Nephron progenitor cell (in vitro differentiated cells): ENCODE results near the gene PPP4C.

Experiments used
- DNase-seq: peaks from one replicate; pipeline ENCODE4 v3.0.0; 2021
- H3K27ac Mint-ChIP-seq: 2 replicates; pipeline ENCODE4 v1.8.0; 2021; ENCODE audit warnings: mild to moderate bottlenecking, moderate library complexity, mixed read lengths
- H3K27me3 Mint-ChIP-seq: 2 replicates; pipeline ENCODE4 v1.8.0; 2021; ENCODE audit warnings: mild to moderate bottlenecking, low read depth, mixed read lengths; ENCODE audit not compliant: poor library complexity
- H3K36me3 Mint-ChIP-seq: 2 replicates; pipeline ENCODE4 v1.8.0; 2021; ENCODE audit warnings: low read depth, mixed read lengths
- H3K4me1 Mint-ChIP-seq: 2 replicates; pipeline ENCODE4 v1.8.0; 2021; ENCODE audit warnings: mixed read lengths
- H3K4me3 Mint-ChIP-seq: 2 replicates; pipeline ENCODE4 v1.8.0; 2021; ENCODE audit warnings: mild to moderate bottlenecking, moderate library complexity, mixed read lengths
- H3K9me3 Mint-ChIP-seq: 2 replicates; pipeline ENCODE4 v1.8.0; 2021; ENCODE audit warnings: mild to moderate bottlenecking, moderate library complexity, mixed read lengths
- TF ChIP-seq, protein P1 (sequence below): fragments of 200-600 bp; sonication (generic); IDR thresholded peaks from 2 replicates; pipeline ENCODE4 v1.5.0; 2021; ENCODE audit warnings: antibody characterized with exemption

The PPP4C gene

DNA sequence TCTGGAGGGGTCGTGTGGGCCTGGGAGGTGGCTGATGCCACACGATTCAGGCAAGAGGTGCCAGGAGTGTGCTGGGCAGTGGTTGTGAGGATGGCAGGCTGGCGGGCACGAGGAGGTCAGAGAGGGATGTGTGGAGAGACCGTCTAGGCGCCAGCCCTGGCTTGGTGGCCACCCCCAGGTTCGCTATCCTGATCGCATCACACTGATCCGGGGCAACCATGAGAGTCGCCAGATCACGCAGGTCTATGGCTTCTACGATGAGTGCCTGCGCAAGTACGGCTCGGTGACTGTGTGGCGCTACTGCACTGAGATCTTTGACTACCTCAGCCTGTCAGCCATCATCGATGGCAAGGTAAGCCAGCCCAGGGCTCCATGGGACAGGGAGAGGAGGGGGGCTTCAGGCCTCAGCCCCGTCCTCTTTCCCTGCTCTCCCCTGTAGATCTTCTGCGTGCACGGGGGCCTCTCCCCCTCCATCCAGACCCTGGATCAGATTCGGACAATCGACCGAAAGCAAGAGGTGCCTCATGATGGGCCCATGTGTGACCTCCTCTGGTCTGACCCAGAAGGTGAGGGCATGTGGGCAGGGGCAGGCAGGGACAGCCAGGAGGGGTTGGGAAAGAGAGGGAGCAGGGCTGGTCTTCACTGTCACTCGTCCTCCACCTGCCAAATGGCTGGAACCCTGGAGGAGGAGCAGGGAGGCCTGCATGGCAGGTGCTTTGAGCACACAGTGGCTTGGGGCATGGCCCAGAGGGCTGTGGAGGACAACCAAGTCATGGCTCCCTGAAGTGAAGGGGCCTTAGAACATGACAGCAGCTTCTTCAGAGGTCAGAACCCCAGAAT lies 7.6 kb downstream of the PPP4C start:
- no peak for DNase-seq
- H3K4me1 Mint-ChIP-seq, result peaks cover 17% of the 10 kb centered on the region
- H3K27ac Mint-ChIP-seq, result peak overlapping the region; percentile 85
- peaks cover 59% of the 10 kb centered on the region for H3K36me3 Mint-ChIP-seq
- no peak overlapping the region for H3K4me3 Mint-ChIP-seq
- H3K27me3 Mint-ChIP-seq, result peaks cover 3% of the 10 kb centered on the region
- no peaks in the 10 kb centered on the region for H3K9me3 Mint-ChIP-seq
- TF ChIP-seq, protein P1, sequence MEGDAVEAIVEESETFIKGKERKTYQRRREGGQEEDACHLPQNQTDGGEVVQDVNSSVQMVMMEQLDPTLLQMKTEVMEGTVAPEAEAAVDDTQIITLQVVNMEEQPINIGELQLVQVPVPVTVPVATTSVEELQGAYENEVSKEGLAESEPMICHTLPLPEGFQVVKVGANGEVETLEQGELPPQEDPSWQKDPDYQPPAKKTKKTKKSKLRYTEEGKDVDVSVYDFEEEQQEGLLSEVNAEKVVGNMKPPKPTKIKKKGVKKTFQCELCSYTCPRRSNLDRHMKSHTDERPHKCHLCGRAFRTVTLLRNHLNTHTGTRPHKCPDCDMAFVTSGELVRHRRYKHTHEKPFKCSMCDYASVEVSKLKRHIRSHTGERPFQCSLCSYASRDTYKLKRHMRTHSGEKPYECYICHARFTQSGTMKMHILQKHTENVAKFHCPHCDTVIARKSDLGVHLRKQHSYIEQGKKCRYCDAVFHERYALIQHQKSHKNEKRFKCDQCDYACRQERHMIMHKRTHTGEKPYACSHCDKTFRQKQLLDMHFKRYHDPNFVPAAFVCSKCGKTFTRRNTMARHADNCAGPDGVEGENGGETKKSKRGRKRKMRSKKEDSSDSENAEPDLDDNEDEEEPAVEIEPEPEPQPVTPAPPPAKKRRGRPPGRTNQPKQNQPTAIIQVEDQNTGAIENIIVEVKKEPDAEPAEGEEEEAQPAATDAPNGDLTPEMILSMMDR, result no peak

DNA sequence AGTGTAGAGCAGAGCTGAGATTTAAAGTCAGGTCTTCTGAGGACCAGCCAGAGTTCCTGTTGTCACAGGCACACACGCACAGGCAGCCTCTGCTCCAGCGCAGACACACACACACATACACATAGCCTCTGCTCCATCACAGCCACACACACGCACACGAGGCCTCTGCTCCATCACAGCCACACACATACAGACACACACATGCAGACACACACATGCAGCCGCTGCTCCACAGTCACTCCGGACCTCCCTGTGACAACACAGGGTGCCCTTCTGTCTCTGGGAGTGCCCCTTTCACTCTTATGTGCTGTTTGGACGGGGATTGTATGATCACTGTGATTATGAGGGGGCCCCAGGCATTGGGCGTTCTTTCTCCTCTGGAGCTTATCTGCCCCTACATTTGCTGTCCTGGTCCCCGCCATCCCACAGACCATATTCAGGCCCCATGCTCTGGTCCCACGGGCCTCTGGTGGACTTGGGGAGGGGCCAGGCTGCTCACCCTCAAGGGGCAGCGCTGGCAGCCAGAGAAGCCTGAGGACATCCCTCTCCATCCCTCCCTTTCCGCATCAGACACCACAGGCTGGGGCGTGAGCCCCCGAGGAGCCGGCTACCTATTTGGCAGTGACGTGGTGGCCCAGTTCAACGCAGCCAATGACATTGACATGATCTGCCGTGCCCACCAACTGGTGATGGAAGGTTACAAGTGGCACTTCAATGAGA lies 8.5 kb downstream of the PPP4C start:
- H3K27ac Mint-ChIP-seq, result peak overlapping the region; percentile 85
- peaks cover 3% of the 10 kb centered on the region for H3K27me3 Mint-ChIP-seq
- H3K9me3 Mint-ChIP-seq, result no peaks in the 10 kb centered on the region
- H3K4me1 Mint-ChIP-seq, result peaks cover 25% of the 10 kb centered on the region
- H3K4me3 Mint-ChIP-seq, result no peak overlapping the region
- TF ChIP-seq, protein P1, result no peak
- H3K36me3 Mint-ChIP-seq, result peaks cover 55% of the 10 kb centered on the region
- no peak for DNase-seq

DNA sequence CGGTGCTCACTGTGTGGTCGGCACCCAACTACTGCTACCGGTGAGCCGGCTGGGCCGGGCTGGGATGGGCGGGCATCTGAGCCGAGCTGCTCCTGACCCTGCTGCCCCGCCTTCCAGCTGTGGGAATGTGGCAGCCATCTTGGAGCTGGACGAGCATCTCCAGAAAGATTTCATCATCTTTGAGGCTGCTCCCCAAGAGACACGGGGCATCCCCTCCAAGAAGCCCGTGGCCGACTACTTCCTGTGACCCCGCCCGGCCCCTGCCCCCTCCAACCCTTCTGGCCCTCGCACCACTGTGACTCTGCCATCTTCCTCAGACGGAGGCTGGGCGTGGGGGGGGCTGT lies 9.0 kb downstream of the PPP4C start:
- no peak overlapping the region for H3K27ac Mint-ChIP-seq
- peaks cover 3% of the 10 kb centered on the region for H3K27me3 Mint-ChIP-seq
- no peak for DNase-seq
- peaks cover 49% of the 10 kb centered on the region for H3K36me3 Mint-ChIP-seq
- TF ChIP-seq, protein P1, result no peak
- no peaks in the 10 kb centered on the region for H3K9me3 Mint-ChIP-seq
- no peak overlapping the region for H3K4me3 Mint-ChIP-seq
- H3K4me1 Mint-ChIP-seq, result peaks cover 30% of the 10 kb centered on the region

DNA sequence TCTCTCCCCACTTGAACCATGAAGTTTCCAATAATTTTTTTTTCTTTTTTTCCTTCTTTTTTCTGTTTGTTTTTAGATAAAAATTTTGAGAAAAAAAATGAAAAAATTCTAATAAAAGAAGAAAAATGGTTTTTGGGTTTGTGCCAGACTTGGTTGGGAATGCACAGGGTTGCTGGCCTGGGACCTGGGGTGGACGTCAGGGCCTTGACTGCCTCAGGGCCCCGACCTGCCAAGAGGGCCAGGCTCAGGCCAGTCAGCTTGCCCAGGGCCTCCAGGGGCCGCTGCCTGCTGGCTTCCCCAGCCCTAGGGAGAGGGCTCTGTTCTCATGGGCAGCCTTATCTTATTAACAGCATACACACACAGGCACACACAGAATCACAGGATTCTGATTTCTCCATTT lies 9.5 kb downstream of the PPP4C start:
- TF ChIP-seq, protein P1, result no peak
- H3K36me3 Mint-ChIP-seq, result peaks cover 47% of the 10 kb centered on the region
- DNase-seq, result no peak
- peaks cover 3% of the 10 kb centered on the region for H3K27me3 Mint-ChIP-seq
- no peak overlapping the region for H3K27ac Mint-ChIP-seq
- peaks cover 35% of the 10 kb centered on the region for H3K4me1 Mint-ChIP-seq
- no peaks in the 10 kb centered on the region for H3K9me3 Mint-ChIP-seq
- H3K4me3 Mint-ChIP-seq, result no peak overlapping the region

- Mint-ChIP-seq H3K9me3 (no peaks in the 10 kb centered on the region), H3K27ac (no peak overlapping the region), H3K4me1 (peaks cover 40% of the 10 kb centered on the region), H3K36me3 (peaks cover 44% of the 10 kb centered on the region), H3K4me3 (no peak overlapping the region), H3K27me3 (peaks cover 3% of the 10 kb centered on the region)
- TF ChIP-seq, protein P1, result no peak
- DNase-seq, result no peak
Observed at GRCh38 chr16:30085820-30086219, 10.0 kb downstream of the PPP4C start.
